GM18868 (cell line): ENCODE data around the gene RAPGEF5.
"Not testable (repeated sequence)": the region's sequence is repeated elsewhere in the genome, so short reads cannot be mapped to it uniquely, and the experiment has no call there.

Experiments
- ATAC-seq: cut with Tn5 transposase; IDR thresholded peaks from one replicate; pipeline ENCODE4 v1.9.1; 2021; ENCODE audit warnings: mild to moderate bottlenecking, moderate library complexity; ENCODE audit not compliant: unreplicated experiment

Gene RAPGEF5

DNA sequence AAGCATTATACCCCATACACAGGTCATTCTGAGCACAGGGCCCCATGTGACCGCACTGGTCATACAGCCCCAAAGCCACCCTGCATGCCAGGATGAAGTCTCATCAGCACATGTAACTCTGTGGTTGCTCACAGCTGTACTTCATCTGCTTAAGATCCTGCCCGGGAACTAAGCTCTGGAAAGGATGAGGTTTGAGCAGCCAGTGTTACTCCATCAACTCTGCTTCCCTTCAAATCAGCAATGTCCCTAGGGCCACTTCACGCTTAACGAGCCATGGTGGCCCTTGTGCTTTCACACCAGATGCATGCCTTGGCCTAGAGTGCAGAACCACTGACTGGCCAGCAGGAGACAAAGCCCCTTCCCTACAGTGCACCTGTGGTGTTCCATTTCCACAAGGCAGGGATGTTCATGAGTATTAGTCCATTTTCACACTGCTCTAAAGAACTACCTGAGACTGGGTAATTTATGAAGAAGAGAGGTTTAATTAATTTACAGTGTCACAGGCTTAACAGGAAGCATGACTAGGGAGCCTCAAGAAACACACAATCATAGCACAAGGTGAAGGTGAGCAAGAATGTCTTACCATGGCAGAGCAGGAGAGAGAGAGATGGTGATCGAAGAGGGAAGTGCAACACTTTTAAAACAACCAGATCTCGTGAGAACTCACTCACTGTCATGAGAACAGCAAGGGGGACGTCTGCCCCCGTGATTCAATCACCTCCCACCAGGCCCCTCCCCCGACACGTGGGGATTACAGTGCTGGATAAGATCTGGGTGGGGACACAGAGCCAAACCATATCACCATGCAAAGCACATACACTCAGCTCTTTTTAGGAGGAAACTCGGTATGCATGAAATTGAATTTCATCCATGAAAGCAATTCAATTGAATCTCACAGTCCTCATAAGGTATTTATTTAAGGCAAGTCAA, 262.3 kb downstream of the RAPGEF5 start:
- ATAC-seq: no peak

GRCh38 chr7:22093936-22094335, 263.0 kb downstream of the RAPGEF5 start:
- no peak for ATAC-seq

DNA sequence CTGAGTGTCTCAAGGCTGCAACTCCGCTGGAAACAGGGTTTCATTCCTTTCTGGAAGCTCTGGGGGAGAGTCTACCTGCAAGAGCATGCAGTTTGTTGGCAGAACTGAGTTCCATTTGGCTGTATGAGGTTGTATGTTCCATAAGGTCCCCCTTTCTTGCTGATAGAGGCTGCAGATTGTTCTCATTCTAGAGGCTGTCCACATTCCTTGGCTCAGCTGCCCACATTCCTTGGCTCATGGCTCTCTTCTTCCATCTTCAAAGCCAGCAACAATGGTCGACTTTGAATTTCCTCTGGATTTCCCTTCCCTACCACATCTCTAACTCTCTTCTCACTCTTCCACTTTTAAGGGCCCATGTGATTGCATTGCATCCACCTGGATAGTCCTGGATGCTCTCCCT, 264.0 kb downstream of the RAPGEF5 start:
- ATAC-seq: no peak

- not testable (repeated sequence) for ATAC-seq
Observed at GRCh38 chr7:22090958-22091525, 265.9 kb downstream of the RAPGEF5 start.

DNA sequence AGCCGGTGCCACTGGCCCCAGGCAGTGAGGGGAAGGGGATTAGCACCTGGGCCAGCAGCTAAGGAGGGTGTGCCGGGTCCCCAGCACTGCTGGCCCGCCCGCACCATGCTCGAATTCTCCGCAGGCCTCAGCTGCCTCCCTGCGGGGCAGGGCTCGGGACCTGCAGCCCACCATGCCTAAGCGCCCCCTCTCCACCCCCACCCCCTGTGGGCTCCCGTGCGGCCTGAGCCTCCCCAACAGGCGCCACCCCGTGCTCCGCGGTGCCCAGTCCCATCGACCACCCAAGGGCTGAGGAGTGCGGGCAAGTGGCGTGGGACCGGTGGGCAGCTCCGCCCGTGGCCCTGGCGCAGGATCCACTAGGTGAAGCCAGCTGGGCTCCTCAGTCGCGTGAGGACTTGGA, 266.4 kb downstream of the RAPGEF5 start:
- no peak for ATAC-seq

- ATAC-seq: no peak
Observed at GRCh38 chr7:22090107-22090506, 266.8 kb downstream of the RAPGEF5 start.

GRCh38 chr7:22088827-22089226, 268.1 kb downstream of the RAPGEF5 start:
- no peak for ATAC-seq

GRCh38 chr7:22087861-22088260, 269.1 kb downstream of the RAPGEF5 start:
- ATAC-seq: no peak

DNA sequence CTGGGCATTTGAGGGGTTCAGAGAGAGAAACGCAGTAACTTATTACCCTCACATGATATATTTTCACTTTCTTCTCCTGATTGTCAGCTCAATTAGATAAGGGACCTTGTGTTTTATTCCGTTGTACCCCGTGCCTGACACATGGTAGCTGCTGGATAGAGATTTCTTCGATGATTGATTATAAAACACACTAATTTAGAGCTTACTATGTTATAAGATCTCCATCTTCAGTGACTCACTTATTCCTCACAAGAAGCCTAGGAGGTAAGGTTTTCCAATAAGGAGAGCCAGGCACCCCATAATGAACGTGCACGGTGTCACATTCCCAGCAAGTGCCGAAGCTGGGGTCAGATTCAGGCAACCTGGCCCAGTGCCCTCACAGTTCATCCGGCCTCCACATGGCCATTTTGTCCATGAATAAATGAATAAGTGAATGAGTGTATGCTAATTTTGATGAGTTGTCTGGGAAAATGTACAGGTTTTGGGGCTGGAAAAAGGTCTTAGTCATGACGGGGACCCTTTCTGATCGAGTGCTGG, 273.2 kb downstream of the RAPGEF5 start:
- no peak for ATAC-seq

DNA sequence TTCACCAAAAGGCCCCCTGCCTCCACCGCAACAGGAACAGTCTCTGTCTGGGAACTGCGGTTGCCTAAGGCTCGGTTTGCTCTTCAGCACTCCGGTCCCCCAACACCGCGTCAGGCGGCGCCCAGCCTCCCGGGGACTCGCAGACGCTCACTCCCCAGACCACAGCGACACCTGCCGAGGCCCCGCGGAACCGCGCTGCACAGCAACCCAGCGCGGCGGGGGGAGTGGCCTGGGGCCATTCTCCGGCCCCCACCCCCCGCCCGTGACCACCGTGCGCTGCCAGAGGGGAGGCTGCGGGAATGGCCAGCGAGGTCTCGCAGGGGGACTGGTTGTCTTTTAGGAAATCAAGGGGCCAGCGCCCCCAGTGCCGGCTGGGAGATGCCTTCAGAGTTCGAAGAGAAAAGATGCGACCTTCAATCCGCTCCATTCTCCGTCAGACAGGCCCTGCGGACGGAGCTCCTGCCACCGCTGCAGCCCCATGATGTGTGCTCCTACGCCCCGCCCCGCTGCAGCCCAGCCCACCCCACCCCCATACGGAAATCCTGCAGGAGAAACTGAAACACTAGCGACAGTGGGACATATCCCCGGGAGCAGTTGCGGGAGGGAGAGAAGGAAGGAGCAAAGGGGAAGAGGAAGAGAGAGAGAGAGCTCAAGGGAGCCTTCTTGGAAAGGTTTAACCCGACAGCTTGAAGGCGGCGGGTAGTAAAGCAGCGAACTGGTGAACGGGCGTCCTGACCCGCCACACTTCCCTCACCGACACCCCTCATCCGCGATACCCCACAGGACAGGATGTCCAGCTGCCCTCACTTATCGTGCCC, 273.9 kb downstream of the RAPGEF5 start:
- ATAC-seq: peak; percentile 98

GRCh38 chr7:22082553-22082885, 274.4 kb downstream of the RAPGEF5 start:
- ATAC-seq: peak; percentile 9

DNA sequence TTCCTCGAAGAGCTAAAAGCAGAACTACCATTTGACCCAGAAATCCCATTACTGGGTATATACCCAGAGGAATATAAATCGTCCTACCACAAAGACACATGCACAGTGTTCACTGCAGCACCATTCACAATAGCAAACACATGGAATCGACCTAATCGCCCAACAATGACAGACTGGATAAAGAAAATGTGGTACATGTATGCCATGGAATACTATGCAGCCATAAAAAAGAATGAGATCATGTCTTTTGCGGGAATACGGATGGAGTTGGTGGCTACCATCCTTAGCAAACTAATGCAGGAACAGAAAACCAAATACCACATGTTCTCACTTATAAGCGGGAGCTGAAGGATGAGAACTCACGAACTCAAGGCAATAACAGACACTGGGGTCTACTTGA, 276.7 kb downstream of the RAPGEF5 start:
- not testable (repeated sequence) for ATAC-seq

DNA sequence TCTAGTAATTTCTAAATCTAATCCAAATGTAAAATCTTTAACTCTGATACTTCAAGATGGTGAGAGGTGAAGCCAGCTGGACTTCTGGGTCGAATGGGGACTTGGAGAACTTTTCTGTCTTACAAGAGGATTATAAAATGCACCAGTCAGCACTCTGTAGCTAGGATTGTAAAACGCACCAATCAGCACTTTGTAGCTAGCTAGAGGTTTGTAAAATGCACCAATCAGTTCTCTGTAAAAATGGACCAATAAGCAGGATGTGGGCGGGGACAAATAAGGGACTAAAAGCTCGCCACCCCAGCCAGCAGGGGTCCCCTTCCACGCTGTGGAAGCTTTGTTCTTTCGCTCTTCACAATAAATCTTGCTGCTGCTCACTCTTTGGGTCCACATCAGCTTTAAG, 278.1 kb downstream of the RAPGEF5 start:
- ATAC-seq: not testable (repeated sequence)

- no peak for ATAC-seq
Observed at GRCh38 chr7:22075561-22075960, 281.4 kb downstream of the RAPGEF5 start.

GRCh38 chr7:22074897-22075296, 282.1 kb downstream of the RAPGEF5 start:
- no peak for ATAC-seq
